ENCODE data around the gene GTPBP3. TPM values are rescaled to one million over a fixed set of nuclear protein-coding genes. Genes with fewer than 3 reads are reported as not detected.

The GTPBP3 gene
- total and polyA plus RNA-seq, 9 of the 15 experiments (the other 6 are each of a cell fraction or from before 2014, with no cell fraction given): 4.9 to 124 (median 22.6) TPM

DNA sequence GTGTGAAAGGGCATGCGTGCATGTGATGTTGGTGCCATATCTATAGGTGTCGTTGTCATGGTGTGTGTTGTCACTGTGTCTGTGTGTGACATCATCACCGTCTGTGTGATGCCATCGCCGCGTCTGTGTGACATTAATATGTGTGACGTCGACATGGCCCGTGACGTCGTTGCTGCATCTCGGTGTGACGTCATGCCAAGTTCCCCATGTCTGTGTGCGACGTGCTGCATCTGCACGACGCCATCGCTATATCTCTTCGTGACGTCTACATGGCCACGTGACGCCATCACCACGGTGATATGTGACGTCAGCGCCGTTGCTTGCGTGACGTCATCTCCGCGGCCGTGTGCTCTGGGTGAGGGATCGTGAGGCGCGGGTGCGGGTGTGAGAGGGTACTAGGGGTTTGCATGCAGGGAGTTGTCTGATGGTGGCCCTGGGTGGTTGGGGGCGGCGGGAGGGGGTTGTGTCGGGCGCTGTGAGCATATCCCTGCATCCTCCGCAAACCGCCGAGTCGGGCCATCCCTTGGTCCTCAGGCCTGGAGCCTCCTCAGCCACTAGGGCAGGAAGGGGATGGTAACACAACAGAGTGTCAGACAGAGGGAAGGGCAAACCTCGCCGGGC is 14.6 kb downstream of the GTPBP3 start (continued):
- TF ChIP-seq FIP1L1 (IDR thresholded peaks at IDR 0.05; ENCODE audit: low read depth, low read length, poor library complexity, severe bottlenecking) (no peak), MAZ (CRISPR knock-in tag; conservative IDR thresholded peaks at IDR 0.05 in 1 of 2, IDR thresholded peaks at IDR 0.05 in 1 of 2) (no peak), FOXJ2 (tag; IDR thresholded peaks at IDR 0.05) (no peak), GTF2F1 (IDR thresholded peaks at IDR 0.05; ENCODE audit: low read depth, low read length) (peak; percentile 28; the same call in 1 of the 2 replicates), TAF9B (IDR thresholded peaks at IDR 0.05; ENCODE audit: partially characterized antibody) (no peak), U2AF2 (optimal IDR thresholded peaks at IDR 0.05; ENCODE audit: low read depth, low read length) (no peak), ASH1L (IDR thresholded peaks at IDR 0.05; ENCODE audit: borderline replicate concordance, low read depth, partially characterized antibody) (no peak), ZBTB40 (IDR thresholded peaks at IDR 0.05) (no peak), ZBTB40 (CRISPR knock-in tag; IDR thresholded peaks at IDR 0.05) (no peak), POLR3A (IDR thresholded peaks at IDR 0.05; ENCODE audit: borderline replicate concordance, extremely low read depth, insufficient read depth, insufficient read length) (no peak), TEAD4 (IDR thresholded peaks at IDR 0.05; ENCODE audit: low read length) (no peak), TEAD4 (CRISPR knock-in tag; IDR thresholded peaks at IDR 0.05; ENCODE audit: borderline replicate concordance) (no peak), ZNF274 (IDR thresholded peaks at IDR 0.05; ENCODE audit: borderline replicate concordance, low read depth, low read length) (no peak), XRCC4 (IDR thresholded peaks at IDR 0.05; ENCODE audit: extremely low read depth, insufficient read depth, insufficient read length) (no peak)
- TF ChIP-seq, protein P1, sequence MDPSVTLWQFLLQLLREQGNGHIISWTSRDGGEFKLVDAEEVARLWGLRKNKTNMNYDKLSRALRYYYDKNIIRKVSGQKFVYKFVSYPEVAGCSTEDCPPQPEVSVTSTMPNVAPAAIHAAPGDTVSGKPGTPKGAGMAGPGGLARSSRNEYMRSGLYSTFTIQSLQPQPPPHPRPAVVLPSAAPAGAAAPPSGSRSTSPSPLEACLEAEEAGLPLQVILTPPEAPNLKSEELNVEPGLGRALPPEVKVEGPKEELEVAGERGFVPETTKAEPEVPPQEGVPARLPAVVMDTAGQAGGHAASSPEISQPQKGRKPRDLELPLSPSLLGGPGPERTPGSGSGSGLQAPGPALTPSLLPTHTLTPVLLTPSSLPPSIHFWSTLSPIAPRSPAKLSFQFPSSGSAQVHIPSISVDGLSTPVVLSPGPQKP (CRISPR knock-in tag; IDR thresholded peaks at IDR 0.05): no peak
- TF ChIP-seq, protein P2, sequence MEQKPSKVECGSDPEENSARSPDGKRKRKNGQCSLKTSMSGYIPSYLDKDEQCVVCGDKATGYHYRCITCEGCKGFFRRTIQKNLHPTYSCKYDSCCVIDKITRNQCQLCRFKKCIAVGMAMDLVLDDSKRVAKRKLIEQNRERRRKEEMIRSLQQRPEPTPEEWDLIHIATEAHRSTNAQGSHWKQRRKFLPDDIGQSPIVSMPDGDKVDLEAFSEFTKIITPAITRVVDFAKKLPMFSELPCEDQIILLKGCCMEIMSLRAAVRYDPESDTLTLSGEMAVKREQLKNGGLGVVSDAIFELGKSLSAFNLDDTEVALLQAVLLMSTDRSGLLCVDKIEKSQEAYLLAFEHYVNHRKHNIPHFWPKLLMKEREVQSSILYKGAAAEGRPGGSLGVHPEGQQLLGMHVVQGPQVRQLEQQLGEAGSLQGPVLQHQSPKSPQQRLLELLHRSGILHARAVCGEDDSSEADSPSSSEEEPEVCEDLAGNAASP (IDR thresholded peaks at IDR 0.05): no peak
